HepG2 (cell line): ENCODE measurements around the gene TRMT1. TPM values are rescaled to one million over a fixed set of nuclear protein-coding genes. Genes with fewer than 3 reads are reported as not detected.

Experiments used
- HIVEP1 ChIP-seq: sonication (generic); formaldehyde crosslinking; IDR thresholded peaks from 2 replicates; pipeline ENCODE4 v1.4.0; 2020; ENCODE audit warnings: mild to moderate bottlenecking, missing genetic modification reagents
- YY1 ChIP-seq: IDR thresholded peaks from 2 replicates; pipeline ENCODE4 v1.6.1; 2011; ENCODE audit warnings: low read length, low read depth, moderate library complexity, mild to moderate bottlenecking; ENCODE audit not compliant: insufficient read depth, insufficient replicate concordance
- ZNF670 ChIP-seq: sonication (generic); formaldehyde crosslinking; IDR thresholded peaks from 2 replicates; pipeline ENCODE4 v1.8.0; 2022; ENCODE audit warnings: mild to moderate bottlenecking, missing genetic modification reagents, borderline replicate concordance
- ZNF747 ChIP-seq: sonication (generic); formaldehyde crosslinking; IDR thresholded peaks from 2 replicates; pipeline ENCODE4 v1.8.1; 2023; ENCODE audit warnings: missing genetic modification reagents, mild to moderate bottlenecking, borderline replicate concordance
- polyA plus RNA-seq, 8 experiments: library from polyadenylated mRNA; depleted of rRNA in 3 of 8; stranded (reverse) in 7 of 8; unstranded in 1 of 8; fragments of >200 nt; fragmentation: Illumina TruSeq in 4 of 8; extraction: Trizol in 4 of 8; gene quantifications; 2 replicates each; pipeline versions ENCODE4 v1.2.1 to v1.2.3, GENCODE V29; 2011 to 2016; ENCODE audit warnings: low read depth in 4 of 8, missing spikeins in 1 of 8, mixed read lengths in 1 of 8; ENCODE audit not compliant: insufficient read depth in 1 of 8
- total RNA-seq, 5 experiments: library from RNA; depleted of rRNA; stranded (reverse); fragments of >200 nt; fragmentation: Illumina TruSeq; extraction: Trizol; gene quantifications; 2 replicates each; pipeline ENCODE4 v1.2.3, GENCODE V29; 2016; ENCODE audit warnings: low read depth in 1 of 5
- TF ChIP-seq, protein P1 (sequence below): sonication (generic); formaldehyde crosslinking; IDR thresholded peaks from 2 replicates; pipeline ENCODE4 v1.4.0; 2020; ENCODE audit warnings: mild to moderate bottlenecking, missing genetic modification reagents
- TF ChIP-seq, protein P2 (sequence below): conservative IDR thresholded peaks from 2 replicates; pipeline ENCODE4 v1.6.1; 2018; ENCODE audit warnings: missing genetic modification reagents
- TF ChIP-seq, protein P3 (sequence below), 2 experiments: sonication (generic) in 1 of 2; formaldehyde crosslinking in 1 of 2; IDR thresholded peaks; 2 replicates each; pipeline versions ENCODE4 v1.6.1 to v1.9.0; 2014 to 2022; ENCODE audit warnings: antibody characterized with exemption in 1 of 2, borderline replicate concordance in 1 of 2, inconsistent platforms in 1 of 2, low read depth in 1 of 2, missing genetic modification reagents in 1 of 2
- TF ChIP-seq, protein P4 (sequence below): sonication (generic); formaldehyde crosslinking; IDR thresholded peaks from 2 replicates; pipeline ENCODE4 v1.5.0; 2020; ENCODE audit warnings: missing genetic modification reagents, mild to moderate bottlenecking, borderline replicate concordance
- TF ChIP-seq, protein P5 (sequence below): sonication (generic); formaldehyde crosslinking; IDR thresholded peaks from 2 replicates; pipeline ENCODE4 v1.4.0; 2020; ENCODE audit warnings: missing genetic modification reagents, borderline replicate concordance

The TRMT1 gene
- total and polyA plus RNA-seq, 2 of the 13 experiments (the other 11 are each of a cell fraction or from before 2014, with no cell fraction given) = 35.5 to 44.1 TPM

DNA sequence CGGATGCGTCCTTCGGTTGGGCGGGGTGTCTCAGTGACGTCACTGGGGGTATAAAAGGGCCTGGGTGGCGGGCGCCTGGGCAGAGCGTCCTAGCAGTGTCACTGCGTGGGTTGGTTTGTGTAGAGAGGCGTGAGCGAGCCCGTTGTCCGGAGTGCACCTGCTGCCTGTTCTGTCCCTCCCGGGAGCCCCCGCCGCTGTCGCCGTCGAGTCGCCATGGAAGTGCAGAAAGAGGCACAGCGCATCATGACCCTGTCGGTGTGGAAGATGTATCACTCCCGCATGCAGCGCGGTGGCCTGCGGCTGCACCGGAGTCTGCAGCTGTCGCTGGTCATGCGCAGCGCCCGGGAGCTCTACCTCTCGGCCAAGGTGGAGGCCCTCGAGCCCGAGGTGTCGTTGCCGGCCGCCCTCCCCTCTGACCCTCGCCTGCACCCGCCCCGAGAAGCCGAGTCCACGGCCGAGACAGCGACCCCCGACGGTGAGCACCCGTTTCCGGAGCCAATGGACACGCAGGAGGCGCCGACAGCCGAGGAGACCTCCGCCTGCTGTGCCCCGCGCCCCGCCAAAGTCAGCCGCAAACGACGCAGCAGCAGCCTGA lies 36.5 kb upstream of the TRMT1 start (continued):
- TF ChIP-seq, protein P1, sequence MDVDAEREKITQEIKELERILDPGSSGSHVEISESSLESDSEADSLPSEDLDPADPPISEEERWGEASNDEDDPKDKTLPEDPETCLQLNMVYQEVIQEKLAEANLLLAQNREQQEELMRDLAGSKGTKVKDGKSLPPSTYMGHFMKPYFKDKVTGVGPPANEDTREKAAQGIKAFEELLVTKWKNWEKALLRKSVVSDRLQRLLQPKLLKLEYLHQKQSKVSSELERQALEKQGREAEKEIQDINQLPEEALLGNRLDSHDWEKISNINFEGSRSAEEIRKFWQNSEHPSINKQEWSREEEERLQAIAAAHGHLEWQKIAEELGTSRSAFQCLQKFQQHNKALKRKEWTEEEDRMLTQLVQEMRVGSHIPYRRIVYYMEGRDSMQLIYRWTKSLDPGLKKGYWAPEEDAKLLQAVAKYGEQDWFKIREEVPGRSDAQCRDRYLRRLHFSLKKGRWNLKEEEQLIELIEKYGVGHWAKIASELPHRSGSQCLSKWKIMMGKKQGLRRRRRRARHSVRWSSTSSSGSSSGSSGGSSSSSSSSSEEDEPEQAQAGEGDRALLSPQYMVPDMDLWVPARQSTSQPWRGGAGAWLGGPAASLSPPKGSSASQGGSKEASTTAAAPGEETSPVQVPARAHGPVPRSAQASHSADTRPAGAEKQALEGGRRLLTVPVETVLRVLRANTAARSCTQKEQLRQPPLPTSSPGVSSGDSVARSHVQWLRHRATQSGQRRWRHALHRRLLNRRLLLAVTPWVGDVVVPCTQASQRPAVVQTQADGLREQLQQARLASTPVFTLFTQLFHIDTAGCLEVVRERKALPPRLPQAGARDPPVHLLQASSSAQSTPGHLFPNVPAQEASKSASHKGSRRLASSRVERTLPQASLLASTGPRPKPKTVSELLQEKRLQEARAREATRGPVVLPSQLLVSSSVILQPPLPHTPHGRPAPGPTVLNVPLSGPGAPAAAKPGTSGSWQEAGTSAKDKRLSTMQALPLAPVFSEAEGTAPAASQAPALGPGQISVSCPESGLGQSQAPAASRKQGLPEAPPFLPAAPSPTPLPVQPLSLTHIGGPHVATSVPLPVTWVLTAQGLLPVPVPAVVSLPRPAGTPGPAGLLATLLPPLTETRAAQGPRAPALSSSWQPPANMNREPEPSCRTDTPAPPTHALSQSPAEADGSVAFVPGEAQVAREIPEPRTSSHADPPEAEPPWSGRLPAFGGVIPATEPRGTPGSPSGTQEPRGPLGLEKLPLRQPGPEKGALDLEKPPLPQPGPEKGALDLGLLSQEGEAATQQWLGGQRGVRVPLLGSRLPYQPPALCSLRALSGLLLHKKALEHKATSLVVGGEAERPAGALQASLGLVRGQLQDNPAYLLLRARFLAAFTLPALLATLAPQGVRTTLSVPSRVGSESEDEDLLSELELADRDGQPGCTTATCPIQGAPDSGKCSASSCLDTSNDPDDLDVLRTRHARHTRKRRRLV (CRISPR knock-in tag) = no peak
- TF ChIP-seq, protein P2, sequence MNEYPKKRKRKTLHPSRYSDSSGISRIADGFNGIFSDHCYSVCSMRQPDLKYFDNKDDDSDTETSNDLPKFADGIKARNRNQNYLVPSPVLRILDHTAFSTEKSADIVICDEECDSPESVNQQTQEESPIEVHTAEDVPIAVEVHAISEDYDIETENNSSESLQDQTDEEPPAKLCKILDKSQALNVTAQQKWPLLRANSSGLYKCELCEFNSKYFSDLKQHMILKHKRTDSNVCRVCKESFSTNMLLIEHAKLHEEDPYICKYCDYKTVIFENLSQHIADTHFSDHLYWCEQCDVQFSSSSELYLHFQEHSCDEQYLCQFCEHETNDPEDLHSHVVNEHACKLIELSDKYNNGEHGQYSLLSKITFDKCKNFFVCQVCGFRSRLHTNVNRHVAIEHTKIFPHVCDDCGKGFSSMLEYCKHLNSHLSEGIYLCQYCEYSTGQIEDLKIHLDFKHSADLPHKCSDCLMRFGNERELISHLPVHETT = peak; percentile 51; the same call in 1 of the 2 replicates
- TF ChIP-seq, protein P3, sequence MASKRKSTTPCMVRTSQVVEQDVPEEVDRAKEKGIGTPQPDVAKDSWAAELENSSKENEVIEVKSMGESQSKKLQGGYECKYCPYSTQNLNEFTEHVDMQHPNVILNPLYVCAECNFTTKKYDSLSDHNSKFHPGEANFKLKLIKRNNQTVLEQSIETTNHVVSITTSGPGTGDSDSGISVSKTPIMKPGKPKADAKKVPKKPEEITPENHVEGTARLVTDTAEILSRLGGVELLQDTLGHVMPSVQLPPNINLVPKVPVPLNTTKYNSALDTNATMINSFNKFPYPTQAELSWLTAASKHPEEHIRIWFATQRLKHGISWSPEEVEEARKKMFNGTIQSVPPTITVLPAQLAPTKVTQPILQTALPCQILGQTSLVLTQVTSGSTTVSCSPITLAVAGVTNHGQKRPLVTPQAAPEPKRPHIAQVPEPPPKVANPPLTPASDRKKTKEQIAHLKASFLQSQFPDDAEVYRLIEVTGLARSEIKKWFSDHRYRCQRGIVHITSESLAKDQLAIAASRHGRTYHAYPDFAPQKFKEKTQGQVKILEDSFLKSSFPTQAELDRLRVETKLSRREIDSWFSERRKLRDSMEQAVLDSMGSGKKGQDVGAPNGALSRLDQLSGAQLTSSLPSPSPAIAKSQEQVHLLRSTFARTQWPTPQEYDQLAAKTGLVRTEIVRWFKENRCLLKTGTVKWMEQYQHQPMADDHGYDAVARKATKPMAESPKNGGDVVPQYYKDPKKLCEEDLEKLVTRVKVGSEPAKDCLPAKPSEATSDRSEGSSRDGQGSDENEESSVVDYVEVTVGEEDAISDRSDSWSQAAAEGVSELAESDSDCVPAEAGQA (IDR thresholded peaks at IDR 0.05; ENCODE audit: low read depth) = 0 out of 2 replicates have a peak, but pooled peaks have one; percentile 19
- TF ChIP-seq, protein P3 (CRISPR knock-in tag; IDR thresholded peaks at IDR 0.05; ENCODE audit: borderline replicate concordance) = no peak
- TF ChIP-seq, protein P4, sequence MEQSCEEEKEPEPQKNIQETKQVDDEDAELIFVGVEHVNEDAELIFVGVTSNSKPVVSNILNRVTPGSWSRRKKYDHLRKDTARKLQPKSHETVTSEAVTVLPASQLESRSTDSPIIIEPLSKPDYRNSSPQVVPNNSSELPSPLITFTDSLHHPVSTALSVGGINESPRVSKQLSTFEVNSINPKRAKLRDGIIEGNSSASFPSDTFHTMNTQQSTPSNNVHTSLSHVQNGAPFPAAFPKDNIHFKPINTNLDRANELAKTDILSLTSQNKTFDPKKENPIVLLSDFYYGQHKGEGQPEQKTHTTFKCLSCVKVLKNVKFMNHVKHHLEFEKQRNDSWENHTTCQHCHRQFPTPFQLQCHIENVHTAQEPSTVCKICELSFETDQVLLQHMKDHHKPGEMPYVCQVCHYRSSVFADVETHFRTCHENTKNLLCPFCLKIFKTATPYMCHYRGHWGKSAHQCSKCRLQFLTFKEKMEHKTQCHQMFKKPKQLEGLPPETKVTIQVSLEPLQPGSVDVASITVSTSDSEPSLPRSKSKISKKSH (CRISPR knock-in tag) = no peak; the same call in 1 of the 2 replicates
- TF ChIP-seq ZNF670 (no peak), HIVEP1 (CRISPR knock-in tag) (peak; percentile 65; the same call in 1 of the 2 replicates), ZNF747 (no peak), YY1 (peak; percentile 64)
- TF ChIP-seq, protein P5, sequence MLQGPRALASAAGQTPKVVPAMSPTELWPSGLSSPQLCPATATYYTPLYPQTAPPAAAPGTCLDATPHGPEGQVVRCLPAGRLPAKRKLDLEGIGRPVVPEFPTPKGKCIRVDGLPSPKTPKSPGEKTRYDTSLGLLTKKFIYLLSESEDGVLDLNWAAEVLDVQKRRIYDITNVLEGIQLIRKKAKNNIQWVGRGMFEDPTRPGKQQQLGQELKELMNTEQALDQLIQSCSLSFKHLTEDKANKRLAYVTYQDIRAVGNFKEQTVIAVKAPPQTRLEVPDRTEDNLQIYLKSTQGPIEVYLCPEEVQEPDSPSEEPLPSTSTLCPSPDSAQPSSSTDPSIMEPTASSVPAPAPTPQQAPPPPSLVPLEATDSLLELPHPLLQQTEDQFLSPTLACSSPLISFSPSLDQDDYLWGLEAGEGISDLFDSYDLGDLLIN (CRISPR knock-in tag) = 0 out of 2 replicates have a peak, but pooled peaks have one; percentile 71
